Measurements from ENCODE around the gene ARL15.

- no peak for TF ChIP-seq MAX (IDR thresholded peaks at IDR 0.05; ENCODE audit: low read depth, low read length)
- TF ChIP-seq CTCF (IDR thresholded peaks at IDR 0.05; ENCODE audit: low read depth, low read length) = no peak
Measured at GRCh38 chr5:54220230-54221040, 89.9 kb downstream of the ARL15 start.
